HepG2 (cell line): ENCODE data around the gene C5AR1. TPM values are rescaled to one million over a fixed set of nuclear protein-coding genes. Genes with fewer than 3 reads are reported as not detected.

Source experiments
- ATRX ChIP-seq: sonication (generic); formaldehyde crosslinking; IDR thresholded peaks from 2 replicates; pipeline ENCODE4 v1.4.0; 2020; ENCODE audit warnings: missing genetic modification reagents, borderline replicate concordance
- CHD4 ChIP-seq: fragments of 200-600 bp; sonication (generic); IDR thresholded peaks from 2 replicates; pipeline ENCODE4 v1.7.0; 2017; ENCODE audit warnings: mild to moderate bottlenecking, low read length, borderline replicate concordance
- E2F2 ChIP-seq: sonication (generic); formaldehyde crosslinking; IDR thresholded peaks from 2 replicates; pipeline ENCODE4 v1.4.0; 2020; ENCODE audit warnings: missing genetic modification reagents, borderline replicate concordance
- GMEB1 ChIP-seq: sonication (generic); formaldehyde crosslinking; IDR thresholded peaks from 2 replicates; pipeline ENCODE4 v1.5.1; 2020; ENCODE audit warnings: missing genetic modification reagents, mild to moderate bottlenecking, borderline replicate concordance
- ISL2 ChIP-seq: sonication (generic); formaldehyde crosslinking; IDR thresholded peaks from 2 replicates; pipeline ENCODE4 v1.5.0; 2020; ENCODE audit warnings: missing genetic modification reagents
- MIER3 ChIP-seq: IDR thresholded peaks from 2 replicates; pipeline ENCODE4 v1.6.1; 2016; ENCODE audit warnings: missing compliant biosample characterization, borderline replicate concordance
- MXD1 ChIP-seq: sonication (generic); formaldehyde crosslinking; IDR thresholded peaks from 2 replicates; pipeline ENCODE4 v1.4.0; 2020; ENCODE audit warnings: mild to moderate bottlenecking, missing genetic modification reagents
- NCOA2 ChIP-seq: sonication (generic); formaldehyde crosslinking; IDR thresholded peaks from 2 replicates; pipeline ENCODE4 v1.8.0; 2022; ENCODE audit warnings: inconsistent platforms
- RCOR2 ChIP-seq: IDR thresholded peaks from 2 replicates; pipeline ENCODE4 v1.6.1; 2016; ENCODE audit warnings: missing biosample characterization, missing genetic modification reagents
- REPIN1 ChIP-seq: sonication (generic); formaldehyde crosslinking; IDR thresholded peaks from 2 replicates; pipeline ENCODE4 v1.8.0; 2022; ENCODE audit warnings: missing genetic modification reagents, low read depth, mild to moderate bottlenecking, borderline replicate concordance
- REXO4 ChIP-seq: sonication (generic); formaldehyde crosslinking; IDR thresholded peaks from 2 replicates; pipeline ENCODE4 v1.8.0; 2022; ENCODE audit warnings: missing genetic modification reagents, mild to moderate bottlenecking, borderline replicate concordance
- RFXANK ChIP-seq: IDR thresholded peaks from 2 replicates; pipeline ENCODE4 v1.6.1; 2016
- SETDB1 ChIP-seq: sonication (generic); formaldehyde crosslinking; IDR thresholded peaks from 2 replicates; pipeline ENCODE4 v1.5.1; 2020; ENCODE audit warnings: missing genetic modification reagents, mild to moderate bottlenecking, borderline replicate concordance
- TAF15 ChIP-seq: fragments of 200-400 bp; formaldehyde crosslinking; IDR thresholded peaks from one replicate; pipeline ENCODE4 v1.6.1; 2018; ENCODE audit warnings: mild to moderate bottlenecking, low read depth, low read length; ENCODE audit not compliant: poor library complexity, severe bottlenecking
- ZMYM2 ChIP-seq: sonication (generic); formaldehyde crosslinking; IDR thresholded peaks from 2 replicates; pipeline ENCODE4 v1.8.0; 2022; ENCODE audit warnings: mild to moderate bottlenecking, missing genetic modification reagents
- ZNF24 ChIP-seq: fragments of 450-650 bp; IDR thresholded peaks from 2 replicates; pipeline ENCODE4 v1.6.1; 2017; ENCODE audit warnings: antibody characterized with exemption, mild to moderate bottlenecking
- ZNF292 ChIP-seq: sonication (generic); formaldehyde crosslinking; IDR thresholded peaks from 2 replicates; pipeline ENCODE4 v1.8.1; 2022; ENCODE audit warnings: mild to moderate bottlenecking, low read depth, missing genetic modification reagents, borderline replicate concordance
- ZNF674 ChIP-seq: sonication (generic); formaldehyde crosslinking; IDR thresholded peaks from 2 replicates; pipeline ENCODE4 v1.5.0; 2020; ENCODE audit warnings: low read depth, mild to moderate bottlenecking, missing genetic modification reagents
- ZNF747 ChIP-seq: sonication (generic); formaldehyde crosslinking; IDR thresholded peaks from 2 replicates; pipeline ENCODE4 v1.8.1; 2023; ENCODE audit warnings: missing genetic modification reagents, mild to moderate bottlenecking, borderline replicate concordance
- ZNF749 ChIP-seq: sonication (generic); formaldehyde crosslinking; IDR thresholded peaks from 2 replicates; pipeline ENCODE4 v1.8.0; 2022; ENCODE audit warnings: mild to moderate bottlenecking, missing genetic modification reagents, moderate library complexity, borderline replicate concordance
- ZSCAN30 ChIP-seq: sonication (generic); formaldehyde crosslinking; IDR thresholded peaks from 2 replicates; pipeline ENCODE4 v1.5.0; 2020; ENCODE audit warnings: mild to moderate bottlenecking, missing genetic modification reagents
- ZSCAN9 ChIP-seq: IDR thresholded peaks from 2 replicates; pipeline ENCODE4 v1.6.1; 2016; ENCODE audit warnings: borderline replicate concordance
- polyA plus RNA-seq, 8 experiments: library from polyadenylated mRNA; depleted of rRNA in 3 of 8; stranded (reverse) in 7 of 8; unstranded in 1 of 8; fragments of >200 nt; fragmentation: Illumina TruSeq in 4 of 8; extraction: Trizol in 4 of 8; gene quantifications; 2 replicates each; pipeline versions ENCODE4 v1.2.1 to v1.2.3, GENCODE V29; 2011 to 2016; ENCODE audit warnings: low read depth in 4 of 8, missing spikeins in 1 of 8, mixed read lengths in 1 of 8; ENCODE audit not compliant: insufficient read depth in 1 of 8
- total RNA-seq, 5 experiments: library from RNA; depleted of rRNA; stranded (reverse); fragments of >200 nt; fragmentation: Illumina TruSeq; extraction: Trizol; gene quantifications; 2 replicates each; pipeline ENCODE4 v1.2.3, GENCODE V29; 2016; ENCODE audit warnings: low read depth in 1 of 5
- TF ChIP-seq, protein P1 (sequence below): IDR thresholded peaks from 2 replicates; pipeline ENCODE4 v1.6.1; 2016; ENCODE audit warnings: mild to moderate bottlenecking
- TF ChIP-seq, protein P2 (sequence below): fragments of 450-650 bp; IDR thresholded peaks from 2 replicates; pipeline ENCODE4 v1.6.1; 2017

C5AR1 gene
- total and polyA plus RNA-seq, 2 of the 13 experiments (the other 11 are each of a cell fraction or from before 2014, with no cell fraction given), result 0.07 to 1.6 TPM

GRCh38 chr19:47273313-47274070, 36.2 kb upstream of the C5AR1 start (continued):
- TF ChIP-seq SETDB1 (CRISPR knock-in tag), result no peak
- no peak for TF ChIP-seq TAF15
- peak; percentile 77; the same call in 1 of the 2 replicates for TF ChIP-seq ZNF674 (CRISPR knock-in tag)
- TF ChIP-seq REXO4 (CRISPR knock-in tag), result no peak
- TF ChIP-seq, protein P1, sequence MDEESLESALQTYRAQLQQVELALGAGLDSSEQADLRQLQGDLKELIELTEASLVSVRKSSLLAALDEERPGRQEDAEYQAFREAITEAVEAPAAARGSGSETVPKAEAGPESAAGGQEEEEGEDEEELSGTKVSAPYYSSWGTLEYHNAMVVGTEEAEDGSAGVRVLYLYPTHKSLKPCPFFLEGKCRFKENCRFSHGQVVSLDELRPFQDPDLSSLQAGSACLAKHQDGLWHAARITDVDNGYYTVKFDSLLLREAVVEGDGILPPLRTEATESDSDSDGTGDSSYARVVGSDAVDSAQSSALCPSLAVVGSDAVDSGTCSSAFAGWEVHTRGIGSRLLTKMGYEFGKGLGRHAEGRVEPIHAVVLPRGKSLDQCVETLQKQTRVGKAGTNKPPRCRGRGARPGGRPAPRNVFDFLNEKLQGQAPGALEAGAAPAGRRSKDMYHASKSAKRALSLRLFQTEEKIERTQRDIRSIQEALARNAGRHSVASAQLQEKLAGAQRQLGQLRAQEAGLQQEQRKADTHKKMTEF (CRISPR knock-in tag), result 0 out of 2 replicates have a peak, but pooled peaks have one; percentile 70
- TF ChIP-seq ZSCAN30, result no peak
- TF ChIP-seq NCOA2 (CRISPR knock-in tag), result no peak; the same call in 1 of the 2 replicates
- no peak for TF ChIP-seq RFXANK (CRISPR knock-in tag)
- TF ChIP-seq ZSCAN9 (CRISPR knock-in tag), result no peak; the same call in 1 of the 2 replicates
- TF ChIP-seq REPIN1 (CRISPR knock-in tag), result peak; percentile 47; the same call in 1 of the 2 replicates
- TF ChIP-seq ZNF292 (CRISPR knock-in tag), result no peak
- TF ChIP-seq RCOR2, result no peak
- TF ChIP-seq MIER3 (CRISPR knock-in tag), result no peak
- peak; percentile 70; the same call in 1 of the 2 replicates for TF ChIP-seq GMEB1 (CRISPR knock-in tag)
- TF ChIP-seq E2F2 (CRISPR knock-in tag), result 0 out of 2 replicates have a peak, but pooled peaks have one; percentile 19
- no peak for TF ChIP-seq ZMYM2 (CRISPR knock-in tag)
- peak; percentile 18; the same call in 1 of the 2 replicates for TF ChIP-seq ISL2 (CRISPR knock-in tag)
- TF ChIP-seq, protein P2, sequence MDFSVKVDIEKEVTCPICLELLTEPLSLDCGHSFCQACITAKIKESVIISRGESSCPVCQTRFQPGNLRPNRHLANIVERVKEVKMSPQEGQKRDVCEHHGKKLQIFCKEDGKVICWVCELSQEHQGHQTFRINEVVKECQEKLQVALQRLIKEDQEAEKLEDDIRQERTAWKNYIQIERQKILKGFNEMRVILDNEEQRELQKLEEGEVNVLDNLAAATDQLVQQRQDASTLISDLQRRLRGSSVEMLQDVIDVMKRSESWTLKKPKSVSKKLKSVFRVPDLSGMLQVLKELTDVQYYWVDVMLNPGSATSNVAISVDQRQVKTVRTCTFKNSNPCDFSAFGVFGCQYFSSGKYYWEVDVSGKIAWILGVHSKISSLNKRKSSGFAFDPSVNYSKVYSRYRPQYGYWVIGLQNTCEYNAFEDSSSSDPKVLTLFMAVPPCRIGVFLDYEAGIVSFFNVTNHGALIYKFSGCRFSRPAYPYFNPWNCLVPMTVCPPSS, result no peak
- 0 out of 2 replicates have a peak, but pooled peaks have one; percentile 38 for TF ChIP-seq CHD4
- TF ChIP-seq MXD1, result peak; percentile 54; the same call in 1 of the 2 replicates
- TF ChIP-seq ATRX (CRISPR knock-in tag), result no peak
- no peak for TF ChIP-seq ZNF24
- TF ChIP-seq ZNF749 (CRISPR knock-in tag), result no peak
- TF ChIP-seq ZNF747 (CRISPR knock-in tag), result peak; percentile 88
